NCI-H748 (cell line): Measurements from ENCODE around the gene HELZ.
"Not testable (repeated sequence)": the region's sequence is repeated elsewhere in the genome, so short reads cannot be mapped to it uniquely, and the experiment has no call there.

Experiments
- DNase-seq: peaks from one replicate; lab custom pipeline; 2025; ENCODE audit not compliant: unreplicated experiment; lab: John Stamatoyannopoulos, UW

Gene HELZ, protein sequence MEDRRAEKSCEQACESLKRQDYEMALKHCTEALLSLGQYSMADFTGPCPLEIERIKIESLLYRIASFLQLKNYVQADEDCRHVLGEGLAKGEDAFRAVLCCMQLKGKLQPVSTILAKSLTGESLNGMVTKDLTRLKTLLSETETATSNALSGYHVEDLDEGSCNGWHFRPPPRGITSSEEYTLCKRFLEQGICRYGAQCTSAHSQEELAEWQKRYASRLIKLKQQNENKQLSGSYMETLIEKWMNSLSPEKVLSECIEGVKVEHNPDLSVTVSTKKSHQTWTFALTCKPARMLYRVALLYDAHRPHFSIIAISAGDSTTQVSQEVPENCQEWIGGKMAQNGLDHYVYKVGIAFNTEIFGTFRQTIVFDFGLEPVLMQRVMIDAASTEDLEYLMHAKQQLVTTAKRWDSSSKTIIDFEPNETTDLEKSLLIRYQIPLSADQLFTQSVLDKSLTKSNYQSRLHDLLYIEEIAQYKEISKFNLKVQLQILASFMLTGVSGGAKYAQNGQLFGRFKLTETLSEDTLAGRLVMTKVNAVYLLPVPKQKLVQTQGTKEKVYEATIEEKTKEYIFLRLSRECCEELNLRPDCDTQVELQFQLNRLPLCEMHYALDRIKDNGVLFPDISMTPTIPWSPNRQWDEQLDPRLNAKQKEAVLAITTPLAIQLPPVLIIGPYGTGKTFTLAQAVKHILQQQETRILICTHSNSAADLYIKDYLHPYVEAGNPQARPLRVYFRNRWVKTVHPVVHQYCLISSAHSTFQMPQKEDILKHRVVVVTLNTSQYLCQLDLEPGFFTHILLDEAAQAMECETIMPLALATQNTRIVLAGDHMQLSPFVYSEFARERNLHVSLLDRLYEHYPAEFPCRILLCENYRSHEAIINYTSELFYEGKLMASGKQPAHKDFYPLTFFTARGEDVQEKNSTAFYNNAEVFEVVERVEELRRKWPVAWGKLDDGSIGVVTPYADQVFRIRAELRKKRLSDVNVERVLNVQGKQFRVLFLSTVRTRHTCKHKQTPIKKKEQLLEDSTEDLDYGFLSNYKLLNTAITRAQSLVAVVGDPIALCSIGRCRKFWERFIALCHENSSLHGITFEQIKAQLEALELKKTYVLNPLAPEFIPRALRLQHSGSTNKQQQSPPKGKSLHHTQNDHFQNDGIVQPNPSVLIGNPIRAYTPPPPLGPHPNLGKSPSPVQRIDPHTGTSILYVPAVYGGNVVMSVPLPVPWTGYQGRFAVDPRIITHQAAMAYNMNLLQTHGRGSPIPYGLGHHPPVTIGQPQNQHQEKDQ (N-terminal part only)

DNA sequence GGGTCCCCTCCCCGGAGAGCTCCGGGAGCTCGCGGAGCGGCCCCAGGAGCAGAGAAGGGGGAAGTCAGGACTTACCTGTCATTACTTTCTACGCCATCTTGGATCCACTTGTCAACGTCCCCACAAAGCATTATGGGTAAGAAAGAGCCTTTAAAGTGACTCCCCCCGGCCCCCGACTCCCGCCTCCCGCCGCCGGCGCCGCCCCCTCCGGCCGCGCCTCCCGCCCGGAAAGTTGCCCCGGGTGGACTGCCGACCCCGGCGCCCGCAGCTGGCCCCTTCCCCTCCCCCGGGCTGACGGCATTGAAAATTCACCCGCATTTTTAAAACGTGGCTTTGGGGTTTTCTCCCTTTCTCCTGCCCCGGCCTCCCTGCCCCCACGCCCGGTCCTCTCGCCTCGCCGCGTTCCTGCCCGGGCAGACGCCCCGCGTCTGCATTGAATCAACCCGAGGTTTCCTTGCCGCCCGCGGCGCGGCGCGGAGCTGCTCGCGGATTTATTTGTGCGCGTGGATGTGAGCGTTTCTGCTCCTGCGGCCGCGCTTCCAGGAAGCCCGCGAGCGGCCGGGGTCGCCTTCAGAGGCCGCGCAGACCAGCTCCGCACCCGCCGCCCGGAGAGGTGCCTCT lies at the start of gene HELZ:
TSS of gene HELZ (minus strand) at position 124 of the 621 bp plus-strand sequence. CDS start 26,392 bp downstream, outside the sequence.
- DNase-seq = peak; percentile 83

DNA sequence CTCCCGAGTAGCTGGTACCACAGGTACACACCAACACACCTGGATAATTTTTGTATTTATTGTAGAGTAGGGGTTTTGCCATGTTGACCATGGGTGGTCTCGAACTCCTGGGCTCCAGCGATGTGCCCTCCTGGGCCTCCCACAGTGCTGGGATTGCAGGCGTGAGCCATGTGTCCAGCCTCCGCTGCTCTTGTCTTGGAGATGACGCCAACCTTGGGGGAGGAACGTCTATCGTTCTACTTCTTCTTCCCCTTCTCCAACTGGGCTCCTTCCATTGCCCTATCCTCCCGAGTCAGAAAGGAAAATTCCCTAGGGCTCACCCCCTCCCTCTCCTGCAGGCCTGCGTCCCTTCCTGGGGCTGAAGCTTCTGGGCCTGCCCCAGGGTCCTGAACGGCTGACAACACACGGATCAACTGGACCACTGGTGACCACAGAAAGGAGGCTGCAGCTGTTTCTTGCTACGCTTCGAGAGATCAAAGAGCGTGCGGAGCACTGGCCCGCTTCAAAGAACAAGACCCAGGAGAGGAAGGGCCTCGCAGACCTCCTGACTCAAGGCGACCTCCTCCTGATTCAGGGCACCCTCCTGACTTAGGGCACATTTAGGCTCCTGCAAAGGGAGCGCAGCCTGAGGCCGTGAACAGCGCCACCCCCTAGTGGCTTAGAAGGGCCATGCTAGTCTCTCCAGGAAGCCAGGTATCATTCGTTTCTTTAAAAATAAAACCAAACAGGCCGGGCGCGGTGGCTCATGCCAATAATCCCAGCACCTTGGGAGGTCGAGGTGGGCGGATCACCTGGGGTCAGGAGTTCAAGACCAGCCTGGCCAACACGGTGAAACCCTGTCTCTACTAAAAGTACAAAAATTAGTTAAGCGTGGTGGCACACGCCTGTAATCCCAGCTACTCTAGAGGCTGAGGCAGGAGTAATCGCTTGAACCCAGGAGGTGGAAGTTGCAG lies 48.5 kb upstream of the HELZ start:
- peak; percentile 18 for DNase-seq

DNA sequence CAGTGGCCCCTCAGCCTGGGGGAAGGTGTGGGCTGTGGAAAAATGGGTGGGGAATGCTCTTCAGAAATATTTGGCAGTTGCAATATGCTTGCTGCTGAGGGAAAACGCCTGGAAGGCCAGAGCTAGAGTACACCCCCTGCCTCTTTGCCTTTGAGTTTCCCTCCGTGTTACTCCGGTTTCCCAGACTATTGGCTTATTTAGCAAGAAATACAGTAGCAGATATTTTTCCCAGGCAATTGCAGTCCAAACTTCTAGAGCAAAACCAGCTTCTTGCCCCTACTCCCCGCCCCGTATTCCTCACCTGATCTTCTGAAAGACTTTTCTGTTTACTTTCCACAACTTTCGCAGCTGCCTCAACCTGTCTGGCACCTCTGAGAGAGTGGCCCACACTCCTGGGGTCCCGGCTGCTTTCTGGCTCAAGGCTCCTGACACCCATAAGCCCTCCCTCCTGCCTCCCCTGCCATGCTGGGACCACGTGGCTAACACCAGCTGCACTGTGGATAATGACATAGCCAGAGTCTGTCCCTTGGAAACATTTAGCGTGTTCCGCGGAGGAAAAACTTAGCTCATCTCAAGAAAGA lies 45.8 kb upstream of the HELZ start:
- no peak for DNase-seq

DNA sequence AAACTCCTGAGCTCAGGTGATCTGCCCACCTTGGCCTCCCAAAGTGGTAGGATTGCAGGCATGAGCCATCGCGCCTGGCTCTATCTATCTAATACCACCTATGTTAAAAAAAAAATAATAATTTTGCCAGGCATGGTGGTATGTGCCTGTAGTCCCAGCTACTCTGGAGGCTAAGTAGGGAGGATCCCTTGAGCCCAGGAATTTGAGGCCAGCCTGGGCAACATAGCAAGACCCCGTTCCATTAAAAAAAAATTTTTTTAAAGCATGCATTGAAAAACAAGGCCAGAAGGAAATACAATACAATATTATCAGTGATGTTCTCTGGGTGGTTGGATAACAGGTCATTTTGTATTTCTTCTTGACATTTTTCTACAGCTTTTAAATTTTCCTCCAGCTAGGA lies 45.2 kb upstream of the HELZ start:
- DNase-seq = no peak

DNA sequence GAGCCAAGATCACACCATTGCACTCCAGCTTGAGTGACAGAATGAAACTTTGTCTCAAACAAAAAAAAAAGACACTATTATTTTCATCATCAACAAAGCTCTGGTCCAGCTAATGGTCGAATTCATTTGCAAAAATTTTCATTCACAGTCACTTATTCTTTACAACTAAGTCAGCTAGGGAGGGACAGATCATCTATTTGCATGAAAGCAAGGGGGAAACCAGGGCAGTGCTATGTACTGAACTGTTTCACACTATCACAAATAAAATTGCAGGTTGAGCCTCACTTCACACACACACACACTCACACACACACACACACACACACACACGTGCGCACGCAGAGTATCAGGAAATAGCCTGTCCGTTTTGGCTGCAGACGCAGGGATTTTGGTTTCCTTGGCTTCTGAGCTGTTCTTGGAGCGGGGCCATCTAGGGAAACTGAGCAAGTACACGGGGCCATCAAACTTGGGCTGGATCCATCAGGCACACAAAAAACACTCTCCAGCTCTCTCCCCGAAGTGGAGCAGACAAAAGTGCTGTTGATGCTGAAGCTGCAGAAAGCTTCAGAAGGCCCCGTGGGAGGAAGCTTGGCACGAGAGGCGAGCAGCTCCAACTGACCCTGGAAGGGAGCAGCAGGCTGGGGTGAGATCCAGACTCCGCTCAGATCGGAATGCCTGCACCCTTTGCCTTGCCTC lies 44.3 kb upstream of the HELZ start:
- DNase-seq = no peak

DNA sequence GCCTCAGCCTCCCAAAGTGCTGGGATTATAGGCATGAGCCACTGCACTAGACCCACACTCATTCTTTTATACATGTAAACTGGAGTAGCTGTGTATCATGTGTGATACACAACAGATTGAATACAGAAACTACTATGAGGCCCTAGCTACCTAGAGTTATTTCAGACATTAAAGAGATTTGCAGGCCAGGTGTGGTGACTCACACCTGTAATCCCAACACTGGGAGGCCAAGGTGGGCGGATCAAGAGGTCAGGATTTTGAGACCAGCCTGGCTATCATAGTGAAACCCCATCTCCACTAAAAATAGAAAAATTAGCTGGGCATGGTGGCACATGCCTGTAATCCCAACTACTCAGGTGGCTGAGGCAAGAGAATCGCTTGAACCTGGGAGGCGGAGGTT lies 41.8 kb upstream of the HELZ start:
- DNase-seq = not testable (repeated sequence)

DNA sequence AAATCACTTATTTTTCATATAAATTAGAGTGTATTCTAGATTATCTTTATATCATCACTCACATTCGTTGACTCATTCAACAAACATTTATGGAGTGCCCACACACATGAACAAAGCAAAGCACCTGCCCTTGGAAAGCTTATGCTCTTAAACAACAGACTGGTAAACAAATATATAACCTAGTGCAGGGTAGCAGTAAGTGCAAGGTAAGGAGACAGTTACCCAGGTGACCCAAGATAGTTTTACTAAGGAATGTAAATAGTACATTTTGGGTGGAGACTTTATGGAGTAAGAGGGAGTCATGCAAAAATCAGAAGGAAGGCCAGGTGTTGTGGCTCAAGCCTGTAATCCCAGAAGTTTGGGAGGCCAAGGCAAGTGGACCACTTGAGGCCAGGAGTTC lies 40.4 kb upstream of the HELZ start:
- DNase-seq = no peak

DNA sequence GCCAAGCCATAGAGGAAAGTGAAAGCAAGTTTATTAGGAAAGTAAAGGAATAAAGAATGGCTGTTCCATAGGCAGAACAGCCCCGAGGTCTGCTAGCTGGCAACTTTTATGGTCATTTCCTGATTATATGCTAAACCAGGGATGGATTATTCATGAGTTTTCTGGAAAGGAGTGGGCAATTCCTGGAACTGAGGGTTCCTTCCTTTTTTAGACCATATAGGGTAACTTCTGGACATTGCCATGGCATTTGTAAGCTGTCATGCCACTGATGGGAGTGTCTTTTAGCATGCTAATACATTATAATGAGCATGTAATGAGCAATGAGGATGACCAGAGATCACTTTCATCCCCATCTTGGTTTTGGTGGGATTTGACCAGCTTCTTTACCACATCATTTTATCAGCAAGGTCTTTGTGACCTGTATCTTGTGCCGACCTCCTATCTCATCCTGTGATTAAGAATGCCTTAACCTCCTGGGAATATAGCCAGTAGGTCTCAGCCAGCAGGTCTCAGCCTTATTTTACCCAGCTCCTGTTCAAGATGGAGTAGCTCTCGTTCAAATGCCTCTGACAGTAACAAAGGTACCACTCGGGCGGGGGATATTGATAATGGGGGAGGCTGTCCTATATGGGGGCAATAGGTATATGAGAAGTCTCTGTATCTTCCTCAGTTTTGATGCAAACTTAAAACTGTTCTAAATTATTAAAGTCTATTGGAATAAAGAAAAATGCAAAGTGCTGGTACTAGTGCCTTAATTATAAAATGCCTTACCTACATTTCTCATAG lies 38.9 kb upstream of the HELZ start:
- no peak for DNase-seq

DNA sequence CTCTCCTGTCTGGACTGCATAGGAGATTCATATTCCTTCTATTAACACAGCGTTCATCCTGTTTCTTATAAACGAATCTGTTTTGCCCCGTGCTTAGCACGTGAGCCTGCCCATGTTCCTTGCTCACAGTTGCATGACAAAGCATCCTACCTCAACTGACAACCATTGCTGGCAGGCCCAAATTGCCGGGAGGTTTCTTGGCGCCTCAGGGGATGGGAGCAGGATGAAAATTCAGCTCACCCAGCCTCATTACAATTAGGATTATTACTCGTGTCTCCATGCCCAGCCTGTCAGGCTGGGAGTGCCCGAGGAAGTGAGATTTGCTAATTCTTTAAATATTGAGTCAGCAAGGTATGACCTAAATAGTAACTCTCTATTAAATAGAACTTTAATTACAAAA lies 36.7 kb upstream of the HELZ start:
- no peak for DNase-seq

DNA sequence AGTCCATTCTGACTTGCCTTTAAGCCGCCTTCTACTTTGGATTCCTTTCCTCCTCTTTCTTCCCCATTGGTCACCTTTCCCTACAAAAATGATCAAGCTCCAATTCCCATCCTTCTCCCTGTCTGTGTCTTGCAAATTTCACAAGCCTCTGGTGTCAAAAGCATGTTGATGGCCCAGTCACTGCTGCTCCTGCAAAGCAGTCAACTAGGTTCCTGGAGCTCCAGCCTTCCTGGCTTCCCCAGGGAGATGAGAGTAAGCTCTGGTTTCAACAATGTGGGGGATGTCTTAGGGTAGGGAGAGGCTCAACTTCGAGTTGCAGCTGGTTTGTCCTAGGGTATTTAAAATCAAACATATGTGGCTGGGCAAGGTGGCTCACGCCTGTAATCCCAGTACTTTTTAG lies 36.1 kb upstream of the HELZ start:
- no peak for DNase-seq

DNA sequence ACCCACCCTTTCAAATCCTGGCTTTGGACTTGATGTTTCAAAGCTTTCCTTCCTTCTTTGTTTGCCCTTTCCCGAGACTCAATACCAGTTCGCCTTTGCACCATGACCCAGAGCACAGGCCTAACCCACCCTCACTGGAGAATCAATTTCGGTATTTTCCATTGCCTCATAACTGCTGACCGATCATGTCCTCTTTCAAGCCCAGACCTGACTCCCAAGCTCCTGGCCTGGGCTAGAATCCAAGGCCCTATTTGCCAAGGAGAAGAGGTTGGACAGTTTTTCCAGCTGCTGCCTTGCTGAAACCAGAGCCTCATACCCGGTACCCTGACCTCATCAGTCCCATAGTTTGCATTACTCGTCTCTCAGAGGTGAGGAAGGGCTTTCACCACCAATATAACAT lies 35.3 kb upstream of the HELZ start:
- no peak for DNase-seq

DNA sequence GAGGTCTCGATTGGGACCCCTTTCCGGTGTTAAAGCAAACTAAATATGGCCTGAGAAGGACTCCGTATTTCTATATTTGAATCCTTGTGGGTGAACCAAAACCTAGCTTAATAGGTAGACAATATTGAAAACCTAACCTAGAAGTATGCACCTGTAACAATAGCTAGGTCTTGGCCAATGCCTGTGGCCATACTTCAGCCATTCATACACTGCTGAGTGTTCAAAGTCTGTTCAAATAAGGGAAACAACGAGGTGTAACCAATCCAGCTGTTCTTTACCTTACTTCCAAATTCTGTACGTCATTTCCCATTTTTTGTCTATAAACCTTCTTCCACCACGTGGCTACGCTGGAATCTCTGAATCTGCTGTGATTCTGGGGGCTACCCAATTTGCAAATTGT lies 34.1 kb upstream of the HELZ start:
- DNase-seq = no peak

DNA sequence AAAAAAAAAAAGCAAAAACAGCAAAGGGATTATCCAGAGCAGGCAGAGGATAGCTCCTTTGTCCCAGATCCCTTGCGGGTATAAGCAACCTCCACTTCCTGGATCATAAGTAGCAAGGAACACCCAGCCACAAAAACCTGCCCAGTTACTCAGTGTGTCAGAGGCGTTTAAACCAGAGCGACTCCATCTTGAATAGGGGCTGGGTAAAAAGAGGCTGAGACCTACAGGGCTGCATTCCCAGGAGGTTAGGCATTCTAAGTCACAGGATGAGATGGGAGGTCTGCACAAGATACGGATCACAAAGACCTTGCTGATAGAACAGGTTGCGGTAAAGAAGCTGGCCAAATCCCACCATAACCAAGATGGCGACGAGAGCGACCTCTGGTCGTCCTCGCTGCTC lies 33.4 kb upstream of the HELZ start:
- DNase-seq = no peak

DNA sequence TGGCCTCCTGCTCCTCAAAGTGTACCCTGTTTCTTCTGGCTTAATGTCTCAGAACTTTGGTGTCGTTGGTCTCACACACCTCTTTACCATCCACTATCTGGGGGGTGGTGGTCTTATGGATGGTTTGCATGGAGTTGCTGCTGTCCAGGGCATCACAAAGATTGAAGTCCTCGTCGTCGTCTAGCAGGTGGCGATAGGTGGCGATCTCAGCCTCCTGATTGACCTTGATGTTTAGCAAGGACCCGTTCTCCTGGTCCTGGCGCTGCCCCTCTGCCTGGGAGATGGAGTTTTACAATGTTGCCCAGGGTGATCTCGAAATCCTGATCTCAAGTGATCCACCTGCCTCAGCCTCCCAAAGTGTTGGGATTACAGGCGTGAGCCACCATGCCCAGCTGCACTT lies 31.1 kb upstream of the HELZ start:
- peak; percentile 21 for DNase-seq

DNA sequence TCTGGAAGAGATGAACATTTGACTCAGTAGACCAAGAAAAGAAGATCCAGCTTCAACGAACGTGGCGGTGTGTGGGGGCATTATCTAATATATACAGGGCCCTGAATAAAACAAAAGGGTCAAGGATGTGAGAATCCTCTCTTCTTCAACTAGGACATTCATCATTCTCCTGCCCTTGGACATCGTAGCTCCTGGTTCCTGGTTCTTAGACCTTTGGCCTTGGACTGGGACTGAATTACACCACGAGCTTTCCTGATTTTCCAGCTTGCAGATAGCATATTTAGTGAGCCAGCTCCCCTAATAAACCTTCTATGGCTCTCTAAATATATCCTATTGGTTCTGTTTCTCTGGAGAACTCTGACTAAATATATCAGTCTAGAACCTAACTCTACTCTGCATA lies 29.5 kb upstream of the HELZ start:
- DNase-seq = no peak

DNA sequence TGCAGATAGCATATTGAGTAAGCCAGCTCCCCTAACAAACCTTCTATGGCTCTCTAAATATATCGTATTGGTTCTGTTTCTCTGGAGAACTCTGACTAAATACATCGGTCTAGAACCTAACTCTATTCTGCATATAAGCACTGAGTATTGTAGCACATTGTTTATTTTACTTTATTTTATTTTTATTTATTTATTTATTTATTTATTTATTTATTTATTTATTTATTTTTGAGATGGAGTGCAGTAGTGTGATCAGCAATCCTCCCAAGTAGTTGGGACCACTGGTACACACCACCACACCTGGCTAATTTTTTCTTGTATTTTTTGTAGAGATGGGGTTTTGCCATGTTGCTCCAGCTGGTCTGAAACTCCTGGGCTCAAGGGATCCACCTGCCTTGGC lies 28.9 kb upstream of the HELZ start:
- no peak for DNase-seq

DNA sequence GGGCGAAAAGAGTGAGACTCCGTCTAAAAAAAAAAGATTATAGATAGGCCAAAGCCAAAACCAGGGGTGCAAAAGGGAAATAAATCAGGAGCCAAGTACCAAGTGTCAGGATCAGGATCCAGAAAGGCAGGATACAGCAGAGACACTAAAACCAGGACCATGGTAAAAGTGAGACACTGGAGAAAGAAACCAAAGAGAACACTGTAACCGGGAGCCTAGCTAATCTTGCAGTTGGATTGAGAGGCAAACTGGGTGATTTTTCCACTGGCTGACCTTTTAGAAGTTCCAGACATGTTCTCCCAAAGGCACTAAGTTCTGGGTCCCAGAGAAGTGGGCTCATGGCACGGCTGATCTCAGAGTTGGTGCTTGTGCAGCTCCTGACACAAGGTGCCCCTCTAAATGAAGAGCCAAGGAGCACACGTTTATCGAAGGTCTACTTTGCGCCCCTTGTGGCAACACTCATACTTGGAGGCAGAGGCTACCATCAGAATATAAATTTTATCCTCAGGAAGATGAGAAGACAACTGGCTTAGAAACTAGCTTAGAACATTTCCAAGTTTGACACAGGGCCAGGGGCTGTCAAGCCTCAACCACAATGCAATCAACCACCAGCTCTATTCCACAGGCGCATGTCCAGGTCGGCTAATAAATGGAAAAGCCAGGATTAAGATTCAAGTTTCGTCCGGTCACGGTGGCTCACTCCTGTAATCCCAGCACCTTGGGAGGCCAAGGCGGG lies 27.5 kb upstream of the HELZ start:
- DNase-seq = no peak
